Spleen (tissue), 11 donors: Measurements from ENCODE around the gene OSGIN1. TPM values are rescaled to one million over a fixed set of nuclear protein-coding genes. Genes with fewer than 3 reads are reported as not detected.

Experiments used
- DNase-seq: peaks from one replicate; pipeline ENCODE4 v3.0.0-alpha.2; 2020
- H3K27ac ChIP-seq, 8 donors: fragments of 200-600 bp; sonication (generic) in 7 of 8; 1 replicate in 4 of 8; 2 replicates in 4 of 8; pipeline versions ENCODE4 v1.5.0 to v1.8.0; 2016 to 2021; ENCODE audit warnings: inconsistent platforms in 4 of 8, mild to moderate bottlenecking in 4 of 8, moderate library complexity in 1 of 8
- H3K27me3 ChIP-seq, 7 donors: fragments of 200-600 bp; sonication (generic) in 6 of 7; replicated peaks in 1 of 7; 1 replicate in 4 of 7; 2 replicates in 3 of 7; pipeline versions ENCODE4 v1.5.0 to v1.8.0; 2016 to 2021; ENCODE audit warnings: inconsistent platforms in 3 of 7, mild to moderate bottlenecking in 1 of 7
- H3K36me3 ChIP-seq, 6 donors: fragments of 200-600 bp; sonication (generic) in 5 of 6; 1 replicate in 4 of 6; 2 replicates in 2 of 6; pipeline versions ENCODE4 v1.5.0 to v1.8.0; 2016 to 2021; ENCODE audit warnings: inconsistent platforms in 2 of 6
- H3K4me1 ChIP-seq, 6 donors: fragments of 200-600 bp; sonication (generic) in 5 of 6; 1 replicate in 3 of 6; 2 replicates in 3 of 6; pipeline versions ENCODE4 v1.5.0 to v1.8.0; 2016 to 2021; ENCODE audit warnings: inconsistent platforms in 3 of 6
- H3K4me3 ChIP-seq, 8 donors: fragments of 200-600 bp; sonication (generic) in 7 of 8; 1 replicate in 4 of 8; 2 replicates in 4 of 8; pipeline versions ENCODE4 v1.5.0 to v1.8.0; 2016 to 2021; ENCODE audit warnings: inconsistent platforms in 4 of 8, mild to moderate bottlenecking in 4 of 8, moderate library complexity in 2 of 8
- H3K9me3 ChIP-seq, 8 donors: fragments of 200-600 bp; sonication (generic) in 7 of 8; 1 replicate in 4 of 8; 2 replicates in 4 of 8; pipeline versions ENCODE4 v1.5.0 to v1.8.0; 2016 to 2021; ENCODE audit warnings: inconsistent platforms in 4 of 8
- CTCF ChIP-seq, 11 experiments: fragments of 200-600 bp in 7 of 11; fragments of 450-650 bp in 4 of 11; sonication (generic) in 4 of 11; IDR thresholded peaks in 8 of 11; conservative IDR thresholded peaks in 3 of 11; 1 replicate in 7 of 11; 2 replicates in 4 of 11; pipeline versions ENCODE4 v1.4.0 to v1.8.0; 2016 to 2021; ENCODE audit warnings: antibody characterized with exemption in 11 of 11, inconsistent platforms in 4 of 11, mild to moderate bottlenecking in 1 of 11
- POLR2A ChIP-seq, 3 donors: fragments of 450-650 bp; IDR thresholded peaks; one replicate each; pipeline ENCODE4 v1.5.1; 2017; ENCODE audit warnings: antibody characterized with exemption in 3 of 3, mild to moderate bottlenecking in 1 of 3
- POLR2AphosphoS5 ChIP-seq, 3 donors: sonication (generic); formaldehyde crosslinking; IDR thresholded peaks; one replicate each; pipeline ENCODE4 v1.5.1; 2017; ENCODE audit warnings: antibody characterized with exemption in 3 of 3
- WGBS, 5 donors: extraction: QIAGEN DNeasy Blood & Tissue Kit in 3 of 5; methylation state at CpG; one replicate each; pipeline versions ENCODE4 v1.1.5 to v1.1.7; 2013 to 2018; 5-methylcytosine and 5-hydroxymethylcytosine counted together
- intact Hi-C: fragments of 100-400 bp; cut with DNase I; formaldehyde crosslinking; loops from one replicate; pipeline ENCODE4 v1.15.0; 2023; ENCODE audit warnings: low total_unique reads
- polyA plus RNA-seq, 3 donors: library from polyadenylated mRNA; stranded (reverse); fragments of 200-250 nt; gene quantifications; one replicate each; pipeline ENCODE4 v1.2.1, GENCODE V29; 2013
- total RNA-seq, 7 donors: library from RNA; depleted of rRNA in 3 of 7; stranded (reverse); fragments of >200 nt in 3 of 7; fragmentation: NEBNext Ultra II Directional in 4 of 7; extraction: Animal tissue kit (Norgen Biotek cat#: 25700) in 4 of 7; gene quantifications; one replicate each; pipeline versions ENCODE4 v1.1.0 to v1.2.1, GENCODE V29; 2016 to 2021
- donor health status: healthy with polysubstance abuse.
- donor health status: DM: no; HTN: no; CAD: no; lungs with moderate emphysema.
- donor health status: DM: no; HTN: no; CAD: no.
- donor health status: Bipolar disorder and iron deficiency.
- donor health status: healthy.
- donor health status: DM: no; HTN: no; CAD: no.
- donor health status: DM: yes; HTN: yes; CAD: no.

Gene OSGIN1
- total and polyA plus RNA-seq, 10 donors = 2.3 to 13.5 (median 9.0) TPM

DNA sequence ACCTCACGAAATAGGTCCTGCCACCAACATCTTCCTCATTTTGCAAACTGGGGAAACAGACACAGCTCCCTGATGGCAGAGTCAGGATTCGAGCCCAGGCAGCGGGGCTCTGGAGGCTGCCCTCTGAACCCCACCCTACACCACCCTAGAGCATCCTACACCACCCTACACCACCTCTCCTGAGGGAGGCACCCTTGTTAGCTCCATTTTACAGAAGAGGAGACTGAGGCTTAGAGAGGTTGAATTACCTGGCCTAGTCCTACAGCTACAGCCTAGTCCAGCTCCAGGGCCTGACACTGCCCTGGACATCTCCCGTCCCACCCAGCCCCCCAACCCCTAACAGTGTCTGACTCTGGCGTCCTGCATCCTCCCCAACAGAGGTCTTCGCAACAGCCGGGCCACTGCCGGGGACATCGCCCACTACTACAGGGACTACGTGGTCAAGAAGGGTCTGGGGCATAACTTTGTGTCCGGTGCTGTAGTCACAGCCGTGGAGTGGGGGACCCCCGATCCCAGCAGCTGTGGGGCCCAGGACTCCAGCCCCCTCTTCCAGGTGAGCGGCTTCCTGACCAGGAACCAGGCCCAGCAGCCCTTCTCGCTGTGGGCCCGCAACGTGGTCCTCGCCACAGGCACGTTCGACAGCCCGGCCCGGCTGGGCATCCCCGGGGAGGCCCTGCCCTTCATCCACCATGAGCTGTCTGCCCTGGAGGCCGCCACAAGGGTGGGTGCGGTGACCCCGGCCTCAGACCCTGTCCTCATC is 11.8 kb downstream of the OSGIN1 start:
- Histone ChIP-seq H3K27me3 (peaks cover 0 to 22% (median 17%) of the 10 kb centered on the region in 7 donors), H3K9me3 (no peaks in the 10 kb centered on the region), H3K27ac (no peak overlapping the region), H3K36me3 (peaks cover 0 to 71% (median 28%) of the 10 kb centered on the region in 6 donors), H3K4me3 (no peak overlapping the region), H3K4me1 (peaks cover 0 to 20% (median 4%) of the 10 kb centered on the region in 6 donors)
- no peak for TF ChIP-seq POLR2A (IDR thresholded peaks at IDR 0.05)
- TF ChIP-seq POLR2AphosphoS5 (IDR thresholded peaks at IDR 0.05) = no peak
- TF ChIP-seq CTCF (IDR thresholded peaks at IDR 0.05 in 8 of 11, conservative IDR thresholded peaks at IDR 0.05 in 3 of 11) = no peak
- intact Hi-C loops = no loop called here
- WGBS, 5 donors = 89 to 95% (median 92%) methylated on average over 11 to 26 of the region's 26 CpGs
- DNase-seq = no peak

DNA sequence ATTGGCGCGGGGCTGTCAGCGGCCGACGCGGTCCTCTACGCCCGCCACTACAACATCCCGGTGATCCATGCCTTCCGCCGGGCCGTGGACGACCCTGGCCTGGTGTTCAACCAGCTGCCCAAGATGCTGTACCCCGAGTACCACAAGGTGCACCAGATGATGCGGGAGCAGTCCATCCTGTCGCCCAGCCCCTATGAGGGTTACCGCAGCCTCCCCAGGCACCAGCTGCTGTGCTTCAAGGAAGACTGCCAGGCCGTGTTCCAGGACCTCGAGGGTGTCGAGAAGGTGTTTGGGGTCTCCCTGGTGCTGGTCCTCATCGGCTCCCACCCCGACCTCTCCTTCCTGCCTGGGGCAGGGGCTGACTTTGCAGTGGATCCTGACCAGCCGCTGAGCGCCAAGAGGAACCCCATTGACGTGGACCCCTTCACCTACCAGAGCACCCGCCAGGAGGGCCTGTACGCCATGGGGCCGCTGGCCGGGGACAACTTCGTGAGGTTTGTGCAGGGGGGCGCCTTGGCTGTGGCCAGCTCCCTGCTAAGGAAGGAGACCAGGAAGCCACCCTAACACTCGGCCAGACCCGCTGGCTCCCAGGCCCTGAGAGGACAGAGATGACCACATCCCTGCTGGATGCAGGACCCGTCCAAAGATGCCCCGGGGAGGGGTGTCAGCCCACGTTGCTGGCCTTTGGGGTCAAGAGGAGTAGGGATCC is 12.6 kb downstream of the OSGIN1 start:
- no peak overlapping the region for H3K4me3 ChIP-seq
- H3K4me1 ChIP-seq = peaks cover 0 to 14% (median 2%) of the 10 kb centered on the region in 6 donors
- H3K9me3 ChIP-seq = no peaks in the 10 kb centered on the region
- H3K36me3 ChIP-seq = peaks cover 0 to 63% (median 24%) of the 10 kb centered on the region in 6 donors
- peaks cover 0 to 29% (median 23%) of the 10 kb centered on the region in 7 donors for H3K27me3 ChIP-seq
- 91 to 94% (median 92%) methylated on average over 17 to 36 of the region's 36 CpGs for WGBS, 5 donors
- intact Hi-C loops = no loop called here
- DNase-seq = no peak
- peak in 1 of 3 donors; percentile 45 for TF ChIP-seq POLR2AphosphoS5 (IDR thresholded peaks at IDR 0.05)
- TF ChIP-seq CTCF (IDR thresholded peaks at IDR 0.05 in 8 of 11, conservative IDR thresholded peaks at IDR 0.05 in 3 of 11) = no peak
- no peak overlapping the region for H3K27ac ChIP-seq

DNA sequence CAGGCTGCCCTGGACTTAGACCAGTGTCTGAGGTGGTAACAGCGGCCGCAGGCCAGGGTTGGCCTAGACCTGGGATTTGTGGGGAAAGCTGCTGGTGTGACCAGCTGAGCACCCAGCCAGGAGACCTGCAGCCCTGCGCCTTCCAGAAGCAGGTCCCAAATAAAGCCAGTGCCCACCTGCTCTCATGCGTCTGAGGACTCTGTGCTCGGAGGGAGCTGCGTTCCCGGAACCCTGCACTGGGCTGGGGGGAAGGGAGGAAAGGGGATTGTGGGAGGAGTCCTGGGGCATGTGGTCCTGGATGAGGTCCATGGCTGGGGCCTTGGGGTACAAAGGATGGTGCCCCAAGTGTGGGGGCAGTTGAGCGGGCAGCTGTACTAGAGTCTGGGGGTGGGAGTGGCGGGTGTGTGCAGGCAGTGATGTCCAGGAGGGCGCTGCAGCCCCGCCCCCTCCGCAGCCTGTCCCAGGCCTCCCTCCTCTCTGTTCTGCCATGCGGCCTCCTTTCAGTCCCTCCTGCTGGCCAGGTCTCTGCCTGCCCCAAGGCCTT is 13.2 kb downstream of the OSGIN1 start:
- peaks cover 0 to 11% (median 2%) of the 10 kb centered on the region in 6 donors for H3K4me1 ChIP-seq

More for the DNA sequence above, 13.2 kb downstream of the OSGIN1 start:
- DNase-seq = no peak
- intact Hi-C loops = no loop called here
- H3K4me3 ChIP-seq = no peak overlapping the region
- peaks cover 0 to 57% (median 22%) of the 10 kb centered on the region in 6 donors for H3K36me3 ChIP-seq
- no peak overlapping the region for H3K27ac ChIP-seq
- H3K9me3 ChIP-seq = no peaks in the 10 kb centered on the region
- TF ChIP-seq POLR2A (IDR thresholded peaks at IDR 0.05) (no peak), CTCF (IDR thresholded peaks at IDR 0.05 in 8 of 11, conservative IDR thresholded peaks at IDR 0.05 in 3 of 11) (no peak), POLR2AphosphoS5 (IDR thresholded peaks at IDR 0.05) (no peak)
- WGBS, 5 donors = 88 to 97% (median 95%) methylated on average over 10 to 13 of the region's 13 CpGs
- peaks cover 0 to 35% (median 23%) of the 10 kb centered on the region in 7 donors for H3K27me3 ChIP-seq
